ENCODE data around the gene SMAD1.

DNA sequence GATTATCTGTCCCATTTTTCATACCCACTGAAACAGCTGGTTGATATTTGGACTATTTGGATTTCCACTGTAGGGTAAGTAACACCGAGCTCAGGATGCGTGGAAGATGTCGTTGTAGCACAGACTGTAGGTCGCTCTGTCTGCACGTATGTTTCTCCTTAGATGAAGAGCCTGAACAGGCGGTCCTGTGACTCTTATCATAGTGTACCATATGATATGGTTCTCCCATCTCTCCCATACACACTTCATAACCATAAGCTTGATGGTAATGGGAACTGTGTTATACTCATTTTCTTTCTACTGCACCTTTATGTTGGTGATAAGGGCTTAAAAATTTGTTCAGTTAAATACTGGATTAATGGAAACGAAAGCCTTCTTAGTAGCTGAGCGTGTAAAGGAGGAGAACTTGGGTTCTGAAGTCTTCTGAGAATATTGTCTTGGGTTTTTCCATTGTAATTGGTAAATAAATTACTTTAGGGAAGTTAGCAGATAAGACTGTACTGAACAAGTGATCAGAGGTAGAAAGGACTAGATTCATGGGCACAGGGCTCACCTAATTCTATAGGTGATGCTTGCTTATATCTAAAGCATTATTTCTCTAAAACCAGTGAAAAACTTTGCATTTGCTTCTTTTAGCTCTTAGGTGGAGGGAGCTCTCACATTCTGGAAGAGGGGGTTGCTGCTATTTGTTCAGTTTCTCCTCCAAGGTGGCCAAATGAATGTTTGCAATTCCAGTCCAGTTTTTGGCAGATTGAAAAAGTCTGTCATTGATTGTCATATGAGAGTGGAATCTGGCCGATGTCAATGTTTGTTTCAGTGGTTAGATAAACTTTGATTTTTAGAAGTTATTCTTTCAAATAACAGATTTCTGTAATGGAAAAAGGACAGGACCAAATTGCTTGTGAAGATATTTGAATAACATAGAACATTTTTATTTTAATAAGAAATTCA, 15.8 kb downstream of the SMAD1 start:
- TF ChIP-seq CTCF (conservative IDR thresholded peaks at IDR 0.05 in 1 of 2, IDR thresholded peaks at IDR 0.05 in 1 of 2; ENCODE audit: low read depth in 1 of 2, low read length in 2 of 2) (no peak), EZH2 (IDR thresholded peaks at IDR 0.05; ENCODE audit: low read length, missing control alignments) (no peak)
